Thyroid gland (tissue), 4 donors: ENCODE results near the gene EFNA3.

Experiments
- POLR2A ChIP-seq, 2 donors: fragments of 450-650 bp; IDR thresholded peaks; one replicate each; pipeline ENCODE4 v1.6.1; 2017; ENCODE audit warnings: antibody characterized with exemption in 2 of 2, mild to moderate bottlenecking in 2 of 2, moderate library complexity in 1 of 2
- TF ChIP-seq, protein P1 (sequence below), 6 experiments: fragments of 200-600 bp in 3 of 6; fragments of 450-650 bp in 3 of 6; sonication (generic) in 3 of 6; IDR thresholded peaks; one replicate each; pipeline ENCODE4 v1.5.1; 2016 to 2019; ENCODE audit warnings: antibody characterized with exemption in 6 of 6, mild to moderate bottlenecking in 2 of 6, inconsistent platforms in 1 of 6, moderate library complexity in 1 of 6

DNA sequence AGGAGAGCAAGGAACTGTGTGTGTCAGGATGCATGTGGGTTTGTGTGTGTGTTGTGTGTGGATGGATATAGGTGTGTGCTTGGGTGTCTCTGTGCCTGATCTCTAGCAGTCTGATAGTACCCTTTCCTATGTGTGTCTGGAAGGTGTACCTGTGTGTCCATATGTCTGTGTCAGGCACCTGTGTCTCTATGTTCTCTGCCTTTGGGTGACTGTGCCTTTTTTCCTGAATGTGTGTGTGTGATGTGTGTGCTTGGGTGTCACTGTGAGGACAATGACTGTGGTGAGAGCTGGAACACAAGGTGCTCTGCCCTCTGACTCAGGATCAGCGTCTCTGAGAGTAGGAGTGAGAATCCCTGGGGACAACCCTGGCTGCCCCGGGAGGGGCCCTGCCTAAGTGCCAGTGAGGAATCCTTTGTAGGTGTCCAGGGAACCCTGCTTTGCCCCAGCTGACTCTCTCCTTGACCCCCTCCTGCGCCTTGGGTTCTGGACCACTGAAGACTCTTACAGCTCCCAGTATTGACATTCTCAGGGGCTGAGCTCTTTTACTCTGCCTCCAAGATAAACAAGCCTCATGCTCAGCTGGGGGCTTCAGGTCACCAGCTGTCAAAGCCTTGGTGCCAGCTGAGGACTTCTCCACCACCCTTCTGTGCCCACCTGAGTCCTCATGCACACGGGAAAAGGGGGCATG, 735 bp upstream of the EFNA3 start:
- no peak for TF ChIP-seq POLR2A (IDR thresholded peaks at IDR 0.05)
- TF ChIP-seq, protein P1, sequence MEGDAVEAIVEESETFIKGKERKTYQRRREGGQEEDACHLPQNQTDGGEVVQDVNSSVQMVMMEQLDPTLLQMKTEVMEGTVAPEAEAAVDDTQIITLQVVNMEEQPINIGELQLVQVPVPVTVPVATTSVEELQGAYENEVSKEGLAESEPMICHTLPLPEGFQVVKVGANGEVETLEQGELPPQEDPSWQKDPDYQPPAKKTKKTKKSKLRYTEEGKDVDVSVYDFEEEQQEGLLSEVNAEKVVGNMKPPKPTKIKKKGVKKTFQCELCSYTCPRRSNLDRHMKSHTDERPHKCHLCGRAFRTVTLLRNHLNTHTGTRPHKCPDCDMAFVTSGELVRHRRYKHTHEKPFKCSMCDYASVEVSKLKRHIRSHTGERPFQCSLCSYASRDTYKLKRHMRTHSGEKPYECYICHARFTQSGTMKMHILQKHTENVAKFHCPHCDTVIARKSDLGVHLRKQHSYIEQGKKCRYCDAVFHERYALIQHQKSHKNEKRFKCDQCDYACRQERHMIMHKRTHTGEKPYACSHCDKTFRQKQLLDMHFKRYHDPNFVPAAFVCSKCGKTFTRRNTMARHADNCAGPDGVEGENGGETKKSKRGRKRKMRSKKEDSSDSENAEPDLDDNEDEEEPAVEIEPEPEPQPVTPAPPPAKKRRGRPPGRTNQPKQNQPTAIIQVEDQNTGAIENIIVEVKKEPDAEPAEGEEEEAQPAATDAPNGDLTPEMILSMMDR (IDR thresholded peaks at IDR 0.05) = no peak
